Endodermal cell (in vitro differentiated cells): ENCODE results near the gene FOXP4. TPM values are rescaled to one million over a fixed set of nuclear protein-coding genes. Genes with fewer than 3 reads are reported as not detected.

Experiments used
- DNase-seq: peaks from one replicate; pipeline ENCODE4 v3.0.0-alpha.2; 2017
- H3K27ac ChIP-seq: 2 replicates; pipeline ENCODE4 v1.5.1; 2013; ENCODE audit warnings: mild to moderate bottlenecking, low read depth, low read length, moderate library complexity
- H3K27me3 ChIP-seq: 2 replicates; pipeline ENCODE4 v1.6.1; 2013; ENCODE audit warnings: mild to moderate bottlenecking, low read length, moderate library complexity; ENCODE audit not compliant: insufficient read depth, control insufficient read depth, poor library complexity, severe bottlenecking
- H3K36me3 ChIP-seq: 2 replicates; pipeline ENCODE4 v1.7.0; 2013; ENCODE audit warnings: mild to moderate bottlenecking, low read length, moderate library complexity; ENCODE audit not compliant: control insufficient read depth, insufficient read depth
- H3K4me1 ChIP-seq: one replicate; pipeline ENCODE4 v1.7.0; 2013; ENCODE audit warnings: low read length; ENCODE audit not compliant: control insufficient read depth, insufficient read depth
- H3K4me3 ChIP-seq: 2 replicates; pipeline ENCODE4 v1.5.1; 2013; ENCODE audit warnings: mild to moderate bottlenecking, low read length, moderate library complexity
- H3K9ac ChIP-seq: 2 replicates; pipeline ENCODE4 v1.6.1; 2013; ENCODE audit warnings: mild to moderate bottlenecking, low read length, moderate library complexity; ENCODE audit not compliant: poor library complexity, severe bottlenecking; ENCODE audit errors: extremely low read depth
- H3K9me3 ChIP-seq: 2 replicates; pipeline ENCODE4 v1.6.1; 2013; ENCODE audit warnings: mild to moderate bottlenecking, low read length, moderate library complexity; ENCODE audit not compliant: control insufficient read depth
- H3K27ac Mint-ChIP-seq: 2 replicates; pipeline ENCODE4 v1.8.0; 2020; ENCODE audit warnings: mixed read lengths
- H3K27me3 Mint-ChIP-seq: 2 replicates; pipeline ENCODE4 v1.8.0; 2021; ENCODE audit warnings: mild to moderate bottlenecking, mixed read lengths; ENCODE audit not compliant: insufficient read depth
- H3K36me3 Mint-ChIP-seq: 2 replicates; pipeline ENCODE4 v1.8.0; 2020; ENCODE audit warnings: low read depth, mixed read lengths
- H3K4me1 Mint-ChIP-seq: 2 replicates; pipeline ENCODE4 v1.8.0; 2020; ENCODE audit warnings: mixed read lengths
- H3K4me3 Mint-ChIP-seq: 2 replicates; pipeline ENCODE4 v1.8.0; 2020; ENCODE audit warnings: mild to moderate bottlenecking, moderate library complexity, mixed read lengths
- H3K9me3 Mint-ChIP-seq: 2 replicates; pipeline ENCODE4 v1.8.0; 2020; ENCODE audit warnings: mild to moderate bottlenecking, mixed read lengths
- CTCF ChIP-seq: fragments of 200-600 bp; sonication (generic); conservative IDR thresholded peaks from 2 replicates; pipeline ENCODE4 v1.5.0; 2021; ENCODE audit warnings: antibody characterized with exemption, mild to moderate bottlenecking
- WGBS, 2 experiments: methylation state at CpG; one replicate each; pipeline versions ENCODE4 v1.1.5 to v1.1.7; 2013; ENCODE audit warnings: missing lambda C conversion rate in 2 of 2, mixed read lengths in 1 of 2; ENCODE audit not compliant: insufficient coverage in 1 of 2, insufficient read length in 1 of 2; 5-methylcytosine and 5-hydroxymethylcytosine counted together
- total RNA-seq, 2 donors: library from RNA; stranded (reverse); fragmentation: NEBNext Ultra II Directional in 1 of 2; extraction: Animal tissue kit (Norgen Biotek cat#: 25700) in 1 of 2; gene quantifications; 2 replicates in 1 of 2; 3 replicates in 1 of 2; pipeline ENCODE4 v1.2.1, GENCODE V29; 2021

FOXP4 gene
- total RNA-seq, 2 donors from 2014 or later = 44.4 to 47.7 TPM

GRCh38 chr6:41558033-41558807 is 12.0 kb downstream of the FOXP4 start:
- Mint-ChIP-seq H3K4me3 (no peak overlapping the region), H3K4me1 (peaks cover 69% of the 10 kb centered on the region), H3K27me3 (peaks cover 60% of the 10 kb centered on the region), H3K27ac (no peak overlapping the region), H3K36me3 (peaks cover 18% of the 10 kb centered on the region), H3K9me3 (no peaks in the 10 kb centered on the region)
- no peak overlapping the region for H3K4me3 ChIP-seq
- H3K4me1 ChIP-seq = peaks cover 12% of the 10 kb centered on the region
- peaks cover 30% of the 10 kb centered on the region for H3K36me3 ChIP-seq
- no peaks in the 10 kb centered on the region for H3K9me3 ChIP-seq
- DNase-seq = peak; percentile 59
- H3K27ac ChIP-seq = no peak overlapping the region
- no peak overlapping the region for H3K9ac ChIP-seq
- WGBS, 2 experiments = 90 to 94% methylated on average over 2 to 4 of the region's 4 CpGs
- TF ChIP-seq CTCF = peak; percentile 29
- H3K27me3 ChIP-seq = no peaks in the 10 kb centered on the region

- Mint-ChIP-seq H3K4me1 (peaks cover 62% of the 10 kb centered on the region), H3K36me3 (peaks cover 15% of the 10 kb centered on the region), H3K9me3 (no peaks in the 10 kb centered on the region), H3K27ac (peak overlapping the region; percentile 81), H3K27me3 (peaks cover 46% of the 10 kb centered on the region), H3K4me3 (peak overlapping the region; percentile 69)
- Histone ChIP-seq H3K9me3 (no peaks in the 10 kb centered on the region), H3K4me1 (peaks cover 5% of the 10 kb centered on the region), H3K9ac (no peak overlapping the region), H3K27ac (no peak overlapping the region), H3K4me3 (peak overlapping the region; percentile 71), H3K36me3 (peaks cover 33% of the 10 kb centered on the region), H3K27me3 (no peaks in the 10 kb centered on the region)
- 23 to 66% methylated on average over 3 to 7 of the region's 7 CpGs for WGBS, 2 experiments
- DNase-seq = no peak
- TF ChIP-seq CTCF = no peak
Observed at GRCh38 chr6:41559655-41560427, 13.7 kb downstream of the FOXP4 start.

- Mint-ChIP-seq H3K27ac (peak overlapping the region; percentile 81), H3K36me3 (peaks cover 23% of the 10 kb centered on the region), H3K27me3 (peaks cover 38% of the 10 kb centered on the region), H3K4me1 (peaks cover 54% of the 10 kb centered on the region), H3K9me3 (no peaks in the 10 kb centered on the region), H3K4me3 (peak overlapping the region; percentile 69)
- Histone ChIP-seq H3K9ac (no peak overlapping the region), H3K36me3 (peaks cover 36% of the 10 kb centered on the region), H3K4me3 (peak overlapping the region; percentile 71), H3K9me3 (no peaks in the 10 kb centered on the region), H3K4me1 (peaks cover 5% of the 10 kb centered on the region), H3K27me3 (no peaks in the 10 kb centered on the region), H3K27ac (peak overlapping the region; percentile 60)
- TF ChIP-seq CTCF = no peak
- 25 to 46% methylated on average over 26 to 53 of the region's 53 CpGs for WGBS, 2 experiments
- DNase-seq = peak; percentile 88
Observed at GRCh38 chr6:41560431-41561192, 14.4 kb downstream of the FOXP4 start.
